M059J (cell line): ENCODE results near the gene OTP. TPM values are rescaled to one million over a fixed set of nuclear protein-coding genes. Genes with fewer than 3 reads are reported as not detected.
"Not testable (repeated sequence)": the region's sequence is repeated elsewhere in the genome, so short reads cannot be mapped to it uniquely, and the experiment has no call there.

ENCODE experiments used
- DNase-seq: peaks from one replicate; pipeline ENCODE4 v3.0.0-alpha.2; 2012; ENCODE audit warnings: low read depth
- total RNA-seq: library from RNA; depleted of rRNA; stranded (reverse); fragments of >200 nt; shearing (Covaris generic); gene quantifications from 2 replicates; pipeline ENCODE4 v1.2.3, GENCODE V29; 2014; rRNA removed

OTP gene
- total RNA-seq, 1 experiment from 2014 or later, result not detected

GRCh38 chr5:77608927-77609326 is 29.6 kb downstream of the OTP start:
- not testable (repeated sequence) for DNase-seq

- DNase-seq, result no peak
These were observed 31.2 kb downstream of the OTP start for GRCh38 chr5:77607324-77607723.

GRCh38 chr5:77606279-77606678 is 32.2 kb downstream of the OTP start:
- no peak for DNase-seq

- no peak for DNase-seq
These were observed 38.8 kb downstream of the OTP start for GRCh38 chr5:77599679-77600078.

GRCh38 chr5:77590347-77590746 is 48.2 kb downstream of the OTP start:
- no peak for DNase-seq

- no peak for DNase-seq
These were observed 50.3 kb downstream of the OTP start for GRCh38 chr5:77588175-77588574.

GRCh38 chr5:77586101-77586500 is 52.4 kb downstream of the OTP start:
- no peak for DNase-seq

- not testable (repeated sequence) for DNase-seq
These were observed 56.4 kb downstream of the OTP start for GRCh38 chr5:77582143-77582542.

Other genes with a start within 250 kb of the OTP start
- 38.4 and 65.0 TPM in 2 replicates for gene WDR41, start 146.4 kb downstream of the OTP start, total RNA-seq
- gene TBCA, start 137.6 kb upstream of the OTP start, total RNA-seq, result 181 and 211 TPM in 2 replicates